H1 (cell line): ENCODE results near the gene ACAD11. TPM values are rescaled to one million over a fixed set of nuclear protein-coding genes. Genes with fewer than 3 reads are reported as not detected.

ENCODE experiments used
- CTCF ChIA-PET: fragments of 300-600 bp; sonication (Branson Sonifier 250); formaldehyde crosslinking; loops from one replicate; lab custom pipeline; 2021; ENCODE audit not compliant: partially characterized antibody; lab: Charles Lee
- POLR2A ChIA-PET: fragments of 300-600 bp; sonication (Branson Sonifier 250); formaldehyde crosslinking; loops from one replicate; lab custom pipeline; 2021; ENCODE audit warnings: inconsistent platforms; ENCODE audit not compliant: partially characterized antibody; lab: Charles Lee
- DNase-seq, 2 experiments: peaks; one replicate each; pipeline versions ENCODE4 v3.0.0 to v3.0.0-alpha.2; 2010 to 2022; ENCODE audit warnings: low spot score in 2 of 2, low read depth in 1 of 2, mixed read lengths in 1 of 2
- FAIRE-seq: peaks from 2 replicates; lab custom pipeline; 2011; peaks lifted over from hg19 to GRCh38; lab: Jason Lieb, UNC
- H2AFZ ChIP-seq: 2 replicates; pipeline ENCODE4 v1.8.1; 2012; ENCODE audit warnings: low read length, inconsistent platforms
- H2AK5ac ChIP-seq: 2 replicates; pipeline ENCODE4 v1.6.1; 2013; ENCODE audit warnings: low read depth, low read length
- H2BK120ac ChIP-seq: replicated peaks from 2 replicates; pipeline ENCODE3; 2013; ENCODE audit warnings: low read depth, low read length, inconsistent platforms
- H2BK12ac ChIP-seq: 2 replicates; pipeline ENCODE4 v1.6.1; 2013; ENCODE audit warnings: low read depth, low read length
- H2BK15ac ChIP-seq: 2 replicates; pipeline ENCODE4 v1.6.1; 2013; ENCODE audit warnings: low read length
- H2BK20ac ChIP-seq: 2 replicates; pipeline ENCODE4 v1.6.1; 2013; ENCODE audit warnings: low read length
- H2BK5ac ChIP-seq: 2 replicates; pipeline ENCODE4 v1.6.1; 2013; ENCODE audit warnings: low read depth, low read length
- H3K14ac ChIP-seq: 2 replicates; pipeline ENCODE4 v1.6.1; 2013; ENCODE audit warnings: inconsistent platforms; ENCODE audit not compliant: insufficient read length
- H3K18ac ChIP-seq: 2 replicates; pipeline ENCODE4 v1.6.1; 2013; ENCODE audit warnings: low read length; ENCODE audit errors: extremely low read depth
- H3K23ac ChIP-seq: 2 replicates; pipeline ENCODE4 v1.6.1; 2013; ENCODE audit warnings: inconsistent platforms; ENCODE audit not compliant: insufficient read length
- H3K23me2 ChIP-seq: 2 replicates; pipeline ENCODE4 v1.6.1; 2013; ENCODE audit warnings: low read depth, low read length
- H3K27ac ChIP-seq: 2 replicates; pipeline ENCODE4 v1.6.1; 2011; ENCODE audit warnings: low read depth, low read length, inconsistent platforms
- H3K27me3 ChIP-seq, 4 experiments: replicated peaks in 1 of 4; 1 replicate in 1 of 4; 2 replicates in 3 of 4; pipeline versions ENCODE4 v1.6.1 to v1.8.1; 2011 to 2013; ENCODE audit warnings: low read length in 3 of 4, mild to moderate bottlenecking in 3 of 4, inconsistent platforms in 2 of 4, mixed read lengths in 2 of 4, moderate library complexity in 1 of 4; ENCODE audit not compliant: control insufficient read depth in 3 of 4, insufficient read depth in 3 of 4; ENCODE audit errors: extremely low read depth in 1 of 4
- H3K36me3 ChIP-seq, 4 experiments: 2 replicates each; pipeline versions ENCODE4 v1.6.1 to v1.8.1; 2011 to 2013; ENCODE audit warnings: mild to moderate bottlenecking in 4 of 4, low read length in 3 of 4, moderate library complexity in 2 of 4, control low read depth in 1 of 4, inconsistent platforms in 1 of 4; ENCODE audit not compliant: insufficient read depth in 4 of 4, control insufficient read depth in 2 of 4
- H3K4ac ChIP-seq: replicated peaks from 2 replicates; pipeline ENCODE3; 2013; ENCODE audit warnings: low read length, low read depth, mixed read lengths, inconsistent platforms; ENCODE audit not compliant: insufficient read length
- H3K4me1 ChIP-seq, 4 experiments: replicated peaks in 1 of 4; 1 replicate in 1 of 4; 2 replicates in 3 of 4; pipeline versions ENCODE4 v1.6.1 to v1.8.1; 2011 to 2013; ENCODE audit warnings: low read length in 3 of 4, inconsistent platforms in 2 of 4, mixed read lengths in 1 of 4; ENCODE audit not compliant: insufficient read depth in 4 of 4, control insufficient read depth in 3 of 4
- H3K4me2 ChIP-seq, 2 experiments: 2 replicates each; pipeline versions ENCODE4 v1.6.1 to v1.8.1; 2011 to 2013; ENCODE audit warnings: low read depth in 2 of 2, low read length in 2 of 2, control low read depth in 1 of 2, inconsistent platforms in 1 of 2, mild to moderate bottlenecking in 1 of 2; ENCODE audit not compliant: insufficient read depth in 1 of 2
- H3K4me3 ChIP-seq, 4 experiments: fragments of 200-600, 300-600 bp in 1 of 4; sonication (generic), shearing (Covaris generic), sonication (Bioruptor Twin) in 1 of 4; 2 replicates each; pipeline versions ENCODE4 v1.5.1 to v1.8.1; 2011 to 2016; ENCODE audit warnings: low read length in 4 of 4, low read depth in 3 of 4, control low read depth in 2 of 4, inconsistent platforms in 2 of 4, mild to moderate bottlenecking in 2 of 4, mixed read lengths in 1 of 4, moderate library complexity in 1 of 4; ENCODE audit not compliant: insufficient read depth in 2 of 4; ENCODE audit errors: extremely low read depth in 1 of 4
- H3K56ac ChIP-seq: replicated peaks from 2 replicates; pipeline ENCODE3; 2013; ENCODE audit warnings: low read depth, mild to moderate bottlenecking, mixed read lengths, low read length, inconsistent platforms; ENCODE audit not compliant: insufficient read length
- H3K79me1 ChIP-seq: 2 replicates; pipeline ENCODE4 v1.6.1; 2013; ENCODE audit warnings: low read depth, low read length, control low read depth
- H3K79me2 ChIP-seq, 2 experiments: 2 replicates each; pipeline versions ENCODE4 v1.6.1 to v1.8.1; 2012 to 2013; ENCODE audit warnings: low read length in 2 of 2, mild to moderate bottlenecking in 2 of 2, inconsistent platforms in 1 of 2; ENCODE audit not compliant: insufficient read depth in 2 of 2, control insufficient read depth in 1 of 2
- H3K9ac ChIP-seq, 4 experiments: replicated peaks in 1 of 4; 1 replicate in 1 of 4; 2 replicates in 3 of 4; pipeline versions ENCODE4 v1.6.1 to v1.8.1; 2011 to 2013; ENCODE audit warnings: low read depth in 3 of 4, low read length in 3 of 4, control low read depth in 2 of 4, mild to moderate bottlenecking in 2 of 4, moderate library complexity in 2 of 4, inconsistent platforms in 1 of 4; ENCODE audit errors: extremely low read depth in 1 of 4
- H3K9me3 ChIP-seq, 2 experiments: 2 replicates each; pipeline versions ENCODE4 v1.6.1 to v1.8.1; 2012 to 2013; ENCODE audit warnings: mild to moderate bottlenecking in 2 of 2, moderate library complexity in 2 of 2, control low read depth in 1 of 2, inconsistent platforms in 1 of 2, low read depth in 1 of 2, low read length in 1 of 2, mixed read lengths in 1 of 2; ENCODE audit not compliant: insufficient read depth in 2 of 2
- H4K20me1 ChIP-seq, 2 experiments: replicated peaks in 1 of 2; 2 replicates each; pipeline versions ENCODE3 to v1.8.1; 2011 to 2013; ENCODE audit warnings: inconsistent platforms in 2 of 2, low read length in 2 of 2, mild to moderate bottlenecking in 1 of 2; ENCODE audit not compliant: insufficient read depth in 2 of 2, control insufficient read depth in 1 of 2
- H4K5ac ChIP-seq: 2 replicates; pipeline ENCODE4 v1.6.1; 2013; ENCODE audit warnings: low read length, low read depth, mixed read lengths, inconsistent platforms; ENCODE audit not compliant: insufficient read length
- H4K8ac ChIP-seq: 2 replicates; pipeline ENCODE4 v1.8.0; 2013; ENCODE audit warnings: mild to moderate bottlenecking, moderate library complexity, low read length, inconsistent platforms; ENCODE audit not compliant: insufficient read depth; ENCODE audit errors: extremely low read depth
- H4K91ac ChIP-seq: replicated peaks from 2 replicates; pipeline ENCODE3; 2013; ENCODE audit warnings: low read length, mixed read lengths, inconsistent platforms; ENCODE audit not compliant: insufficient read length
- RAD21 ChIP-seq, 2 experiments: IDR thresholded peaks in 1 of 2; conservative IDR thresholded peaks in 1 of 2; 2 replicates each; pipeline ENCODE4 v1.6.1; 2011; ENCODE audit warnings: low read depth in 2 of 2, low read length in 2 of 2, improper control_type of control experiment in 1 of 2, inconsistent platforms in 1 of 2, mild to moderate bottlenecking in 1 of 2, moderate library complexity in 1 of 2
- YY1 ChIP-seq: IDR thresholded peaks from 2 replicates; pipeline ENCODE4 v1.6.1; 2011; ENCODE audit warnings: low read depth, mild to moderate bottlenecking, low read length
- WGBS, 2 experiments: shearing (Covaris generic) in 1 of 2; methylation state at CpG; one replicate each; pipeline versions ENCODE4 v1.1.6 to v1.1.7; 2013 to 2015; ENCODE audit warnings: low lambda C conversion rate in 2 of 2, mixed read lengths in 2 of 2, inconsistent platforms in 1 of 2, low coverage in 1 of 2, missing lambda C conversion rate in 1 of 2; ENCODE audit not compliant: insufficient replicate concordance in 2 of 2, insufficient coverage in 1 of 2, insufficient read length in 1 of 2; ENCODE audit errors: extremely low coverage in 1 of 2, missing lambda C conversion rate in 1 of 2; 5-methylcytosine and 5-hydroxymethylcytosine counted together
- polyA plus RNA-seq, 7 experiments: library from polyadenylated mRNA; depleted of rRNA in 3 of 7; stranded (reverse) in 5 of 7; unstranded in 2 of 7; fragments of >200 nt in 5 of 7; fragments of 200-250 nt in 2 of 7; gene quantifications; 1 replicate in 5 of 7; 2 replicates in 1 of 7; 4 replicates in 1 of 7; pipeline versions ENCODE4 v1.2.1 to v1.2.3, GENCODE V29; 2011 to 2013; ENCODE audit warnings: missing spikeins in 2 of 7, mixed read lengths in 2 of 7
- total RNA-seq: library from RNA; stranded (reverse); fragmentation: NEBNext Ultra II Directional; extraction: Animal tissue kit (Norgen Biotek cat#: 25700); gene quantifications from 2 replicates; pipeline ENCODE4 v1.2.1, GENCODE V29; 2021
- TF ChIP-seq, protein P1 (sequence below), 3 experiments: IDR thresholded peaks; 1 replicate in 2 of 3; 2 replicates in 1 of 3; pipeline versions ENCODE4 v1.5.1 to v1.6.1; 2011; ENCODE audit warnings: low read length in 3 of 3, mild to moderate bottlenecking in 3 of 3, inconsistent platforms in 2 of 3, low read depth in 1 of 3, moderate library complexity in 1 of 3; ENCODE audit not compliant: insufficient read depth in 1 of 3; ENCODE audit errors: control extremely low read depth in 1 of 3

Gene ACAD11
- total and polyA plus RNA-seq, 2 of the 8 experiments (the other 6 are each of a cell fraction or from before 2014, with no cell fraction given): 5.5 to 11.0 TPM

DNA sequence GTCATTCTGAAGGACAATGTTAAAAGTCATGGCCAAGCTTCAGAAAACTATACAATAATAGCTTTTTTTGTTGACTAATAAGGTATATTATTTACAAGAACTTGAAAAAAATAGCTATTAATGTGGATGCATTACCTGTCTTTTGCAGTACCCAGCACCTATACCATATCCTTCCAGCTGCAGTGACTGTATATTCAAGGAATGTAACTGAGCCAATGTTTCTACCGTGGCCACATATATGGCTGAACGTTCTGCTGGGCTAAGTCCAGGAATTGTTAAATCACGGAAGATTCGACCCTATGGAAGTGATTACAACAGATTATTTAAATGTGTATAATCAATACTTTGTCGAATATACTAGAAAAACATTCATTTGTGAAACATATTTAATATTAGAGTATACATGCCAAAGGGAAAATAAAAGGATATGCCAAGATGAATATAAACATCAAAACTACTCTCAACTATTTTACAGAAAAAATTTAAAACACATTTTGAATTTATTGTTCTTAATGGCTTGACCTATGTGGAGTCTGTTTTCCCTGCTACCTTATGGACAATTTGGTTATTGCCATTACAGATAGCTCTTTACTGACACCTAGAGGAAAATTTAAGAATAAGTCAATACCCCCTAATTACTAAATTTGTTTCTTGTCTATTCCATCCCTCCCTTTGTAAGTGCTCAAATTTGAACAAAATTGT lies 17.6 kb downstream of the ACAD11 start:
- Histone ChIP-seq H3K4me1 (no peaks in the 10 kb centered on the region), H3K18ac (no peak overlapping the region), H3K27me3 (no peaks in the 10 kb centered on the region), H2BK15ac (no peak overlapping the region), H2BK12ac (no peak overlapping the region), H4K5ac (no peak overlapping the region), H3K14ac (no peak overlapping the region), H3K4me2 (no peak overlapping the region), H3K9me3 (no peaks in the 10 kb centered on the region), H3K4me3 (no peak overlapping the region), H3K23me2 (no peaks in the 10 kb centered on the region), H3K23ac (no peak overlapping the region), H4K91ac (no peak overlapping the region), H2AFZ (no peak overlapping the region), H2BK5ac (no peak overlapping the region), H4K20me1 (no peaks in the 10 kb centered on the region), H2BK120ac (no peak overlapping the region), H2BK20ac (no peak overlapping the region), H3K9ac (no peak overlapping the region), H4K8ac (no peak overlapping the region), H3K4ac (no peak overlapping the region), H2AK5ac (no peak overlapping the region), H3K27ac (no peak overlapping the region), H3K36me3 (peaks cover 0 to 5% (median 1%) of the 10 kb centered on the region in 4 experiments; a peak in 1 of 8 replicates), H3K79me2 (no peaks in the 10 kb centered on the region), H3K56ac (no peak overlapping the region), H3K79me1 (no peaks in the 10 kb centered on the region)
- FAIRE-seq (no peak), DNase-seq (no peak)
- TF ChIP-seq, protein P1, sequence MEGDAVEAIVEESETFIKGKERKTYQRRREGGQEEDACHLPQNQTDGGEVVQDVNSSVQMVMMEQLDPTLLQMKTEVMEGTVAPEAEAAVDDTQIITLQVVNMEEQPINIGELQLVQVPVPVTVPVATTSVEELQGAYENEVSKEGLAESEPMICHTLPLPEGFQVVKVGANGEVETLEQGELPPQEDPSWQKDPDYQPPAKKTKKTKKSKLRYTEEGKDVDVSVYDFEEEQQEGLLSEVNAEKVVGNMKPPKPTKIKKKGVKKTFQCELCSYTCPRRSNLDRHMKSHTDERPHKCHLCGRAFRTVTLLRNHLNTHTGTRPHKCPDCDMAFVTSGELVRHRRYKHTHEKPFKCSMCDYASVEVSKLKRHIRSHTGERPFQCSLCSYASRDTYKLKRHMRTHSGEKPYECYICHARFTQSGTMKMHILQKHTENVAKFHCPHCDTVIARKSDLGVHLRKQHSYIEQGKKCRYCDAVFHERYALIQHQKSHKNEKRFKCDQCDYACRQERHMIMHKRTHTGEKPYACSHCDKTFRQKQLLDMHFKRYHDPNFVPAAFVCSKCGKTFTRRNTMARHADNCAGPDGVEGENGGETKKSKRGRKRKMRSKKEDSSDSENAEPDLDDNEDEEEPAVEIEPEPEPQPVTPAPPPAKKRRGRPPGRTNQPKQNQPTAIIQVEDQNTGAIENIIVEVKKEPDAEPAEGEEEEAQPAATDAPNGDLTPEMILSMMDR (IDR thresholded peaks at IDR 0.05; ENCODE audit: control extremely low read depth in 1 of 3, insufficient read depth in 1 of 3, low read depth in 1 of 3, low read length in 3 of 3): peak in 2 of 3 experiments; percentile 43 to 50; a peak in 2 of 4 replicates
- TF ChIP-seq RAD21 (IDR thresholded peaks at IDR 0.05 in 1 of 2, conservative IDR thresholded peaks at IDR 0.05 in 1 of 2; ENCODE audit: low read depth in 2 of 2, low read length in 2 of 2) (peak; percentile 67 to 73), YY1 (no peak)
- ChIA-PET POLR2A (no interaction called here), CTCF (interaction anchor here (0.6 to 6.7 kb wide), 28 partner anchors 11 to 155 kb away, joined by 3 to 163 read pairs (median 4); partner anchors contain the start of gene ACAD11)
- WGBS, 2 experiments: 78% methylated on average over 5 of the region's 5 CpGs; no CpG with 5 or more reads in 1 of the 2 experiments
